ENCODE results near the gene PCDH9. TPM values are rescaled to one million over a fixed set of nuclear protein-coding genes. Genes with fewer than 3 reads are reported as not detected.

Gene PCDH9
- polyA plus RNA-seq, 3 donors = 0.03 TPM; not detected in 1

DNA sequence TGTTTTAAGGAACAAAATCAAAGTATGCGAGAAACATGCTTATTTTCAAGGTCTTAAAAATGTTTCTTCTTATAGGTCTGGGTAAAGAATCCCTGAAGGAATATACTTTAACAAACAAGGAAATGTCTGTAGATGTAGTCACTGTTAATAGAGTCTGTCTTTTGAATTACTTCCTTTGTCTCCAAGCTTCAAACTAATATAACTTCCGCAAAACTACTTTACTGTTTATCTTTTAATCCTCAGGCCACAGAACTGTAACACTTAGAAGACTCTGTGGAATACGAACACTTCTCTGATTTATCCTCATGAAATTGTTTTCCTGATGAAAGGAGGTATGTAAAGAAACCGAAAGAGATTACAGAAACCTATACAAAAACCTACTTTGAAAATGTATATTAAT lies 316.0 kb downstream of the PCDH9 start:
- no peaks in the 10 kb centered on the region for H3K27me3 Mint-ChIP-seq (ENCODE audit: low read depth in 3 of 3)
- TF ChIP-seq, protein P1, sequence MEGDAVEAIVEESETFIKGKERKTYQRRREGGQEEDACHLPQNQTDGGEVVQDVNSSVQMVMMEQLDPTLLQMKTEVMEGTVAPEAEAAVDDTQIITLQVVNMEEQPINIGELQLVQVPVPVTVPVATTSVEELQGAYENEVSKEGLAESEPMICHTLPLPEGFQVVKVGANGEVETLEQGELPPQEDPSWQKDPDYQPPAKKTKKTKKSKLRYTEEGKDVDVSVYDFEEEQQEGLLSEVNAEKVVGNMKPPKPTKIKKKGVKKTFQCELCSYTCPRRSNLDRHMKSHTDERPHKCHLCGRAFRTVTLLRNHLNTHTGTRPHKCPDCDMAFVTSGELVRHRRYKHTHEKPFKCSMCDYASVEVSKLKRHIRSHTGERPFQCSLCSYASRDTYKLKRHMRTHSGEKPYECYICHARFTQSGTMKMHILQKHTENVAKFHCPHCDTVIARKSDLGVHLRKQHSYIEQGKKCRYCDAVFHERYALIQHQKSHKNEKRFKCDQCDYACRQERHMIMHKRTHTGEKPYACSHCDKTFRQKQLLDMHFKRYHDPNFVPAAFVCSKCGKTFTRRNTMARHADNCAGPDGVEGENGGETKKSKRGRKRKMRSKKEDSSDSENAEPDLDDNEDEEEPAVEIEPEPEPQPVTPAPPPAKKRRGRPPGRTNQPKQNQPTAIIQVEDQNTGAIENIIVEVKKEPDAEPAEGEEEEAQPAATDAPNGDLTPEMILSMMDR (IDR thresholded peaks at IDR 0.05) = no peak
- H3K79me2 ChIP-seq (ENCODE audit: insufficient read depth, low read length) = no peaks in the 10 kb centered on the region
- H3K4me3 ChIP-seq (replicated peaks in 1 of 3; ENCODE audit: low read depth in 2 of 3, low read length in 3 of 3) = no peak overlapping the region
- no peak overlapping the region for H3K27ac Mint-ChIP-seq
- H3K36me3 ChIP-seq (replicated peaks in 1 of 2; ENCODE audit: control insufficient read depth in 1 of 2, insufficient read depth in 2 of 2, low read length in 2 of 2) = no peaks in the 10 kb centered on the region
- no peaks in the 10 kb centered on the region for H3K4me1 ChIP-seq (ENCODE audit: control insufficient read depth in 1 of 2, insufficient read depth in 2 of 2, low read length in 2 of 2)
- H3K4me3 Mint-ChIP-seq = no peak overlapping the region
- no CpG with 5 or more reads among the region's 4 CpGs for WGBS (ENCODE audit: insufficient coverage)
- no peak overlapping the region for H3K9ac ChIP-seq (ENCODE audit: insufficient read depth, low read length, poor library complexity, severe bottlenecking)
- H2AFZ ChIP-seq (ENCODE audit: insufficient read depth, low read depth, low read length, poor library complexity, severe bottlenecking) = no peak overlapping the region
- peaks cover 0 to 10% (median 0%) of the 10 kb centered on the region in 7 donors for H3K9me3 Mint-ChIP-seq
- H3K36me3 Mint-ChIP-seq = no peaks in the 10 kb centered on the region
- no peak overlapping the region for H3K27ac ChIP-seq (ENCODE audit: low read depth in 1 of 2, low read length in 2 of 2)
- no peak for DNase-seq
- no peaks in the 10 kb centered on the region for H3K27me3 ChIP-seq (ENCODE audit: control insufficient read depth in 2 of 2, insufficient read depth in 2 of 2, low read length in 2 of 2)
- no peaks in the 10 kb centered on the region for H4K20me1 ChIP-seq (ENCODE audit: insufficient read depth, low read length)
- no peaks in the 10 kb centered on the region for H3K4me1 Mint-ChIP-seq
- no peak overlapping the region for H3K4me2 ChIP-seq (replicated peaks; ENCODE audit: extremely low read depth, low read length, poor library complexity, severe bottlenecking)
- H3K9me3 ChIP-seq (replicated peaks in 1 of 2; ENCODE audit: control insufficient read depth in 1 of 2, insufficient read depth in 1 of 2, low read length in 2 of 2) = peaks cover 0 to 4% of the 10 kb centered on the region in 2 donors
- intact Hi-C loops (cut with micrococcal nuclease) = no loop called here

DNA sequence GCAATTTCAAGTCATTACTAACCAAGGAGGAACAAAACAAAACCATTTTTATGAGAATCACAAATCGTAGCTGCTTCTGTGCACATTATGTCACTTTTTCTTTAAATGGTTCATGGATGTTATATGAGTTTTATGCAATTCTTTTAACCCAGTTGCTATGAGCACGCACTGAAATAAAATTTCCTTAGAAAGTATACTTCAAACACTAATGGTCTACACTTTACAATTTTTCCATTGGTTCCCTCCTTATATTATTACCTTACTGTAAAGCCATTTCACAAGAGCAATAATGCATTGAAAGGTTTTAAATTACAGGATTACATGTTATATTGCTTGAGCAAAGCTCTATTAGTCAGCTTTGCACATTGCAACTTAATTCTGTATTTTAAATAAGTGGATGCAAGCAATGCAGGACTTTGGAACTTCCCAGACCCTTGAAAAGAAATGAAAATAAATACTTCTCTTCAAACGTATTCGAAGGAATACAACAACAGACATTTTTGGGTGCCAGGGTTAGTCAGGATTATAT lies 318.7 kb downstream of the PCDH9 start:
- intact Hi-C loops (cut with micrococcal nuclease) = no loop called here
- no peak overlapping the region for H3K4me3 Mint-ChIP-seq
- Histone ChIP-seq H3K27ac (ENCODE audit: low read depth in 1 of 2, low read length in 2 of 2) (no peak overlapping the region), H3K36me3 (replicated peaks in 1 of 2; ENCODE audit: control insufficient read depth in 1 of 2, insufficient read depth in 2 of 2, low read length in 2 of 2) (no peaks in the 10 kb centered on the region), H3K4me3 (replicated peaks in 1 of 3; ENCODE audit: low read depth in 2 of 3, low read length in 3 of 3) (no peak overlapping the region), H3K4me2 (replicated peaks; ENCODE audit: extremely low read depth, low read length, poor library complexity, severe bottlenecking) (no peak overlapping the region), H3K9ac (ENCODE audit: insufficient read depth, low read length, poor library complexity, severe bottlenecking) (no peak overlapping the region), H4K20me1 (ENCODE audit: insufficient read depth, low read length) (no peaks in the 10 kb centered on the region), H3K4me1 (ENCODE audit: control insufficient read depth in 1 of 2, insufficient read depth in 2 of 2, low read length in 2 of 2) (no peaks in the 10 kb centered on the region), H3K9me3 (replicated peaks in 1 of 2; ENCODE audit: control insufficient read depth in 1 of 2, insufficient read depth in 1 of 2, low read length in 2 of 2) (peaks cover 0 to 4% of the 10 kb centered on the region in 2 donors), H3K27me3 (ENCODE audit: control insufficient read depth in 2 of 2, insufficient read depth in 2 of 2, low read length in 2 of 2) (no peaks in the 10 kb centered on the region), H2AFZ (ENCODE audit: insufficient read depth, low read depth, low read length, poor library complexity, severe bottlenecking) (no peak overlapping the region), H3K79me2 (ENCODE audit: insufficient read depth, low read length) (no peaks in the 10 kb centered on the region)
- WGBS (ENCODE audit: insufficient coverage) = no CpG with 5 or more reads among the region's 4 CpGs
- no peaks in the 10 kb centered on the region for H3K36me3 Mint-ChIP-seq
- H3K27me3 Mint-ChIP-seq (ENCODE audit: low read depth in 3 of 3) = no peaks in the 10 kb centered on the region
- no peak for DNase-seq
- TF ChIP-seq, protein P1 (IDR thresholded peaks at IDR 0.05) = no peak
- H3K9me3 Mint-ChIP-seq = peaks cover 0 to 3% (median 2%) of the 10 kb centered on the region in 7 donors
- H3K4me1 Mint-ChIP-seq = no peaks in the 10 kb centered on the region
- no peak overlapping the region for H3K27ac Mint-ChIP-seq
